ENCODE results near the gene OGFOD1.
"Not testable (repeated sequence)": the region's sequence is repeated elsewhere in the genome, so short reads cannot be mapped to it uniquely, and the experiment has no call there.

Gene OGFOD1

DNA sequence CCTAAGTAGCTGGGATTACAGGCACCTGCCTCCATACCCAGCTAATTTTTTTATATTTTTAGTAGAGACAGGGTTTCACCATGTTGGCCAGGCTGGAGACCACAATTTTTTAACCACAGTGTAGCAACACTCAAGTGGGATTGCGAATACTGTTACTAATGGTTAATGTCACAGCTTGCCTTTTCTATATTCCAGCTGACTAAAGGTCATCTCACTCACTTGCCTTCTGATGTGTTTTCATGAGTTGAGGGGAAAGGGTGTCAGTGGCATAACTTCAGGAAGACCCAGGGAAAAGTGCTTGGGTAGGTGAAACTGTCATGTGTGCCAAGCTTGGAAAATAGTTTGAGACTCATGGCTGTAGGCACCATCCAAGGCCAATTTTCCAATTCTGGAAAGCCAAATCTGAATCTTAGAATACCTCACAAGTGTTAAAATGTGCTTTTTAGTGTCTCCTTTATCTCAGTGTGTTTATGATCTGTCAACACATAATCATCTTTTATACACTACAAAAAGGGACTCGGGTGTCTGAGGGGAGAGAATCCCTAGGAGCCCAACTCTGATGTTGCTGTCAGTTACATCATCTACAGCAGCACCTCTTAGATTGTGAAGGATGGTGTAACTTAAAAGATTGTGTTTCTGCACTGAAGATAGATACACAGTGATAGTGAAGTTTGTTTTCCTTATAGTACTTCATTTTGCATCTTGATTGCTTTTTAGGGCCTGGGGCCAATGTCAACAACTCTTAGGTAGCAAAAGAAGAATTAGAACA lies 27.1 kb downstream of the OGFOD1 start:
- DNase-seq (ENCODE audit: insufficient read length, low spot score) (no peak), FAIRE-seq (peak; percentile 98)

DNA sequence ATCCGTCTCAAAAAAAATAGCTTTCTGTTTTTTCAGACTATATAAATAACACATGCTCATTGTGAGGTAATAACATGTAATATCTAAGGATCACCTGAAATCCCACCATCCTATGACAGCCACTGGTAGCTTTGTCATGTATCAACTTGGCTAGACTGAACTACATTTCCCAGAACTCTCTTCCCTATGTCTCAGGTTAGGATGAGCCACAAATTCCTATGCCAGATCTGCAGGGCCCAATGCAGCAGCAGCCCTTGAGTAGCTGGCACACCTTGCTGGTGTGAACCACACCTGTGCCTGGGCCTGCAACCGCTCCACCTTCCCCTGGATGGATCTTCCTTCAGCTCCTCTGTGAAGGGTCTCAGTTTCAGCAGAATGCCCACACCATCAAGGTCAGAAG lies 28.1 kb downstream of the OGFOD1 start:
- DNase-seq (ENCODE audit: insufficient read length, low spot score) = no peak
- FAIRE-seq = no peak

GRCh38 chr16:56480776-56481467 lies 29.6 kb downstream of the OGFOD1 start:
- FAIRE-seq (no peak), DNase-seq (ENCODE audit: insufficient read length, low spot score) (no peak)

DNA sequence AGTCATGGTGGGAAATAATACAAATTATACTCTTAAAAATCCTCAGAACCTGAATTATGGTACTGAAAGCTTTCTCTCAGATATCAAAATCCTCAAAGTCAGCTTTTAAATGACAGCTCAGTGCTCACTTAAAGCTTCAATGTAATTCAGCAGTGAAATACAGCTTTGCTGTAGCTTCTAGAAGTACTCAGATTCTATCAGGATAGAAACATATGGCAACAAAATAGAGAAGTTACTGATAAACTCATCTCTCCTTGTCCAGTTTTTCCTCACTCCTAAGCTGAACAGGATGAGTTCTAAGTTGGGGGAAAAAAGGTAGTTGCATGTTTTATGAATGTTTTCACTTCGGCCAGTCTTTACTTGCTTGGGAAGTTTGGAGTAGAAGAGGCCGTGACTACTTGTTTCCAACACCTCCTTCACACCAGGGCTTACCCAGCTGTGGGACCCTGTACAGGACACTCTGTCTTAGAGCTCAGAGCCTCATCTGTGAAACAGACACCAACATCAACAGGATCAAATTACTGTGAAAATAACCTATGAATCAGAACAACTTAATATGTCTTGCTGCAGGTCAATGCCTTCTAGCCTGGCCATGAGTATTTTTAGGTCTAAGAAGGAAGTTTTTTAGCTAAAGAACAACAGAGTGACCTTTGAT lies 30.2 kb downstream of the OGFOD1 start:
- DNase-seq (ENCODE audit: insufficient read length, low spot score) (no peak), FAIRE-seq (no peak)

- peak; percentile 16 for FAIRE-seq
- DNase-seq (ENCODE audit: insufficient read length, low spot score) = no peak
Measured at GRCh38 chr16:56482683-56483236, 31.4 kb downstream of the OGFOD1 start.

DNA sequence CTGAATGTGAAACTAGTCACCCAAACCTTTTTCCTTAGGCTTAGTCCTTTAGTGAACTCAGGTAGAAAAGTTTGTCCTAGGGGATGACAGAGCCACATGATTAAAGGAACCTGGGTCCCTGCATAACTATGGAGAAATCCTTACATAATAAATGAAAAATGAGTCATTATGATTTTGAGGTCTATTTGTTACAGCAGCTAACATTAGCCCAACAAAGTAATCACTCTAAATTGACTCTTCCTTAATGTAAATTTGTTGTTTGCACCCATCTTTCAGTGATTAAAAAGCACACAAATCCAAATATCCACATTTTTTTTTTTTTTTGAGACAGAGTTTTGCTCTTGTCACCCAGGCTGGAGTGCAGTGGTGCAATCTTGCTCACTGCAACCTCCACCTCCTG lies 32.0 kb downstream of the OGFOD1 start:
- DNase-seq (ENCODE audit: insufficient read length, low spot score) (no peak), FAIRE-seq (no peak)

- no peak for DNase-seq (ENCODE audit: insufficient read length, low spot score)
- FAIRE-seq = no peak
Measured at GRCh38 chr16:56488035-56488434, 36.7 kb downstream of the OGFOD1 start.

DNA sequence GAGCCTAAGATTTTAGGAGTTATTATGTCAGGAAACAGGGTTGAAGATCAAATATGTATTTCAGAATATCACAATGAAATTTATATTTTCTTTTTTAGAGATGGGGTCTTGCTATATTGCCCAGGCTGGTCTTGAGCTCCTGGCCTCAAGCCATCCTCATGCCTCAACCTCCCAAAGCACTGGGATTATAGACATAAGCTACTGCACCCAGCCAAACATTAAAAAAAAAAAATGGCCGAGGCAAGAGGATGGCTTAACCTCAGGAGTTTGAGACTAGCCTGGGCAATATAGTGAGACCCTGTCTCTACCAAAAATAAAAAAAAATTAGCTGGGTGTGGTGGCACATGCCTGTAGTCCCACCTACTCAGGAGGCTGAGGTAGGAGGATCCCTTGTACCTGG lies 37.5 kb downstream of the OGFOD1 start:
- not testable (repeated sequence) for DNase-seq (ENCODE audit: insufficient read length, low spot score); FAIRE-seq

DNA sequence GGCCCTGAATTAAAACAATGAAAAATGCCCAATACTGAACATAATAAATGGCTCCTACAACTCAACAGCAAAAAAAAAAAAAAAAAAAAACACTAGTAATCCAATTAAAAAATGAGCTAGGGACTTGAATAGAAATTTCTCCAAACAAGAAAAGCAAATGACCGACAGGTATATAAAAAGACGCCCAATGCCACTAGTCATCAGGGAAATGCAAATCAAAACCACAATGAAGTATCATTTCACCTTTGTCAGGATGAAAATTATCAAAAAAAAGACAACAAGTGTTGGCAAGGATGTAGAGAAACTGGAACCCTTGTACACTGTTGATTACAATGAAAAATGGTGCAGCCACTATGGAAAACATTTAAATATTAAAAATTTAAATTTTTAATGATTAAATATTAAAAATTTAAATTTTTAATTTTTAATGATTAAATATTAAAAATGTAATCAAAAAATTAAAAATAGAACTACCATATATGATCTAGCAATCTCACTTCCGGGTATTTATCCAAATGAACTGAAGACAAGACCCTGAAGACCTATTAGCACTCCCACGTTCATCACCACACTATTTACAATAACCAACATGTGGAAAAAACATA lies 40.4 kb downstream of the OGFOD1 start:
- DNase-seq (ENCODE audit: insufficient read length, low spot score) (no peak), FAIRE-seq (no peak)

DNA sequence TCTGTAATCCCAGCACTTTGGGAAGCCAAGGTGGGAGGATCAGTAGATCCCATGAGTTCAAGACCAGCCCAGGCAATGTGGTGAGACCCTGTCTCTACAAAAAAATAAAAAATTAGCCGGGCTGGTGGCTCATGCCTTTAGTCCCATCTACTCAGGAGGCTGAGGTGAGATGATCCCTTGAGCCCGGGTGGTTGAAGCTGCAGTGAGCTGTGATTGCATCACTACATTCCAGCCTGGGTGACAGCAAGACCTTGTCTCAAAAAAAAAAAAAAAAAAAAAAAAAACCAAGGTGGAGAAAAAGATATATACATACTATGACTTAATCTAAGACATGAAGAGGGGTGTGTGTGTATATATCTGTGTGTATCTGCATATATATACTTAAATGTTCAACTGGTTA lies 41.8 kb downstream of the OGFOD1 start:
- DNase-seq (ENCODE audit: insufficient read length, low spot score) = no peak
- FAIRE-seq = no peak

GRCh38 chr16:56493815-56494214 lies 42.5 kb downstream of the OGFOD1 start:
- FAIRE-seq = no peak

DNA sequence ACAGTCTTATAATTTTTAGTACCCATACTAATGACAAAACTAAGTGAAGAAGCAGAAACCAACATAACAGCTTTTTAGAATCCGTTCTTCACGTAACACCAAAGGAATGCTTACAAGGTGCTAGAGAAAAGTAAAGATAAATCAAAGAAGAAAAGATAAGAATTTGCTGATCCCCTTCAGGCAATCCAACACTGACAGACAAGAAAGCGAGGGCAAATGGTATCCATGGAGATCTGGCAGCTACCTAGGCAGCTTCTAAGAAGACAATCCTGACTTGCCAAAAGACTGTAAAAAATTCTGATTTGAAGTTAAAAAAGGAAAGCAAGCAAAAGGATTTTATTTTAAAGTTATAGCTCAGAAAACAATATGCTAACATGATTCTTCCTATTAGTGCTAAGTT lies 53.8 kb downstream of the OGFOD1 start:
- no peak for FAIRE-seq

More at GRCh38 chr16:56493815-56494214, 42.5 kb downstream of the OGFOD1 start:
- DNase-seq (ENCODE audit: insufficient read length, low spot score) = no peak

GRCh38 chr16:56506941-56507340 lies 55.6 kb downstream of the OGFOD1 start:
- FAIRE-seq = no peak
- DNase-seq (ENCODE audit: insufficient read length, low spot score) = no peak

More for the DNA sequence above, 53.8 kb downstream of the OGFOD1 start:
- DNase-seq (ENCODE audit: insufficient read length, low spot score) = no peak

- no peak for DNase-seq (ENCODE audit: insufficient read length, low spot score)
- no peak for FAIRE-seq
Measured at GRCh38 chr16:56510544-56510943, 59.2 kb downstream of the OGFOD1 start.

GRCh38 chr16:56512025-56512424 lies 60.7 kb downstream of the OGFOD1 start:
- FAIRE-seq (no peak), DNase-seq (ENCODE audit: insufficient read length, low spot score) (no peak)

DNA sequence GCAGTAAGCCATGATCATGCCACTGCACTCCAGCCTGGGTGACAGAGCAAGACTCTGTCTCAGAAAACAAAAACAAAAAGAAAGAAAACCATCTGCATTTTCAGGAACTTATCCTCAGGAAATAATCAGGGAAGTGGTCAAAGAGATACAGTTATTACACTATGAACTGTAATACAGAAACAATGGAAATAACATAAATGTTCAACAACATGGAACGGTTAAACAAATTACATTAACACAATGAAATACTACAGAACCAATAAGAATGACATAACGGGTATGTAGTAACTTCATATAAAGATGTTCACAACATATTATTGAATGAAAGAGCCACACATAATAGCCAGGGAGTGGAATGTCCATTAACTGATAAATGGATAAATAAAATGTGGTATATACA lies 61.7 kb downstream of the OGFOD1 start:
- no peak for FAIRE-seq
- no peak for DNase-seq (ENCODE audit: insufficient read length, low spot score)

DNA sequence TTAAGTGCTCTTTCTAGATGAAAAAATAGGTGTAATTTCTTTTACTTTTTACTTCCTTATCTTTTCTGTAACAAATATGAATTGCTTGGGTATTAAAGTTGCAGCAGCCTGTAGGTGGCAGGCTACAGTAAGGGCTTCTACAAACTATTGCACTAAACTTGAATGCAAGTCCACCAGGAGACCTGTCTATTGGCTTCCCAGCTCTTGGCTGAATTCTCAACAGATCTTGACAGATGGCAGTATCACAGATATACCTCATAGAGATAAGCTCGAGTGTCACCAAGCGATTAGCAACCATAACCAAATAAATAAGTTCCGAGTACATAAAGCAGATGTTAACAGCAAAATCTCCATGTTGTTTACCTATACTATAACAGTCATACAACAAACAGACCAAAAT lies 62.6 kb downstream of the OGFOD1 start:
- DNase-seq (ENCODE audit: insufficient read length, low spot score) = peak; percentile 48
- FAIRE-seq = no peak

DNA sequence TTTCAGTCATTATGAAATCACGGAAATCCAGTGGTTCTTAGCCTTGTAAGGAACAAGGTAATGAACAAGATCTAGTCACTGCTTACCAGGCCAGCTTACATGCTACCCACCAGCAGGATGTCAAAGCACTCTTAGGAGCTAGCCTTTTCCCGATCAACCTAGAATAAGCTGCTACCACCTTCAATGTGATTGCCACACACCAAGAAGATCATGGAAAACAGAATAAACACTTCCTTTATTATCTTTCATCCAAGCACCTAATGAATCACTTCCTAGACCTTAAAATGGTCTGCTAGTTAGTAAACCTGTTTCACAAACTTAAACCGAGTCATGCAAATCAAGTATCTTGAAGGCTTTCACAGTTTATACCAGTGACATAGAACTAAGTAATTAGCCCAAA lies 63.5 kb downstream of the OGFOD1 start:
- DNase-seq (ENCODE audit: insufficient read length, low spot score) (no peak), FAIRE-seq (no peak)

- DNase-seq (ENCODE audit: insufficient read length, low spot score) (no peak), FAIRE-seq (no peak)
Measured at GRCh38 chr16:56515665-56516064, 64.3 kb downstream of the OGFOD1 start.

- no peak for DNase-seq (ENCODE audit: insufficient read length, low spot score)
- FAIRE-seq = no peak
Measured at GRCh38 chr16:56517206-56517605, 65.9 kb downstream of the OGFOD1 start.

DNA sequence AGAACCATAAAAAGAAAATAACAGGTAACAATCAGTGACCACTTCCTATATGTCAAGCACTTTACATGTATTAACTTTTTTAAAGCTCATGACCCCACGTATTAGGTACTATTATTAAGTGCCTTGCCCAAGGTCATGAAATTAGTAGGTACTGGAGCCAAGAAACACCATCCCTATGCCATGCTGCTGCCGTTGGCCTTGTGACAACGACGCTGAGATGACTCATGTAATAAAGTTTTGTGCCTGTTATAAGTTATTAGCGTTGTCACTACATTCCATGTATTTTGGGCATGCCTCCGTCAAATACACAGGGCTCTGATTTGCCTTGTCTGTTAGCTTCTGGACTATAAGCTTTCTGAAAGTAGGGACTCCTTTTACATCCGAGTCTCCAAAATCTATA lies 67.1 kb downstream of the OGFOD1 start:
- FAIRE-seq (no peak), DNase-seq (ENCODE audit: insufficient read length, low spot score) (no peak)
